GM18511 (cell line): ENCODE measurements around the gene TSC22D1.
"Not testable (repeated sequence)": the region's sequence is repeated elsewhere in the genome, so short reads cannot be mapped to it uniquely, and the experiment has no call there.

Experiments
- ATAC-seq: cut with Tn5 transposase; IDR thresholded peaks from one replicate; pipeline ENCODE4 v1.9.1; 2021; ENCODE audit warnings: mild to moderate bottlenecking, moderate library complexity; ENCODE audit not compliant: unreplicated experiment

Gene TSC22D1

DNA sequence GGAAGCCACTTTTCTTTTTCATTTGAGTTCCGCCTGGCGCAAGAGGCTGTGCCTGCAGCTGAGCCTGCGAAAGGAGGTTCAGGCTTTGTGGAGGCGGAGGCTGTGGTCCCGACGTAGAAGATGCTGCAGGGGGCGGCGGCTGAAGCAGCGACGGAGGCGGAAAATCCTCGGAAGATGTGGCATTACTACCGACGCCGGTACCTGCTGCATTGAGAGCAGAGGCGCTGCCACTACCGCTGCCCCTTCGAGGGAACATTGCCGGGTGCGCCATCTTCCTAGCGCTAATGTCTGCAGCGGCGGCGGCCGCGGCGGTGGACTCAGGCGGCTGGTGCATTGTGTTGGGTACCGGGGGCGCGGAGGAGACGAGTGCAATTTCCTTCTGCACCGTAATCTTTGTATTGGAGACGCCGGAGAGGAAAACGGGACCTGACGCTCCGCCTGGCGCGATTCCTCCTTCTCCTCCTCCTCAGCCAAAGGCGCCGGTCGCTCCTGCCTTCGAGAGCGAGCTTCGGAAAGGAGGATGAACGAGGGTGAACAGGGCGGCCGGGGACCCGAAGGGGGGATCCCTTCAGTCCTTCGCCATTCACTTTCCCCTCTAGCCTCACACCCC is at the start of gene TSC22D1:
Gene TSC22D1 (minus strand): TSS at position 590 of the 610 bp plus-strand sequence. CDS start 256 bp downstream, at position 334.
- ATAC-seq, result peak; percentile 1

DNA sequence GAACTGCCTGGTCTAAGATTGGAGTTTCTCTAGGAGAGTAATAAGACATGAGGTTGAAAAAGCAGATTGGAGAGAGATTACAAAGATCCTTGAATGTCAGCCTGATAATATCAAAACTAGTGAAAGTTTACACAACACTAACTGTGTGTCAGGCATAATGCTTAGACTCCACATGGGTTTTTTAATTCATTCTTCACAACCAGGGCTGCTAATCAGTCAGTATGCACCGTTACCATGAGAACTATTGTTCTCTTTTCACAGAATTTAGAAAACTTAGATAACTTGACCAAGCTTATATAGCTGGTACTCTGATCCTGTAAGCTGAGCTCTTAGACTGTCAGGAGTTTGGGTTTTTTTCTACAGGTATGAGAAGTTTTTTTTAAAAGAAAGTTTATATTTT is 46.6 kb upstream of the TSC22D1 start:
- no peak for ATAC-seq

DNA sequence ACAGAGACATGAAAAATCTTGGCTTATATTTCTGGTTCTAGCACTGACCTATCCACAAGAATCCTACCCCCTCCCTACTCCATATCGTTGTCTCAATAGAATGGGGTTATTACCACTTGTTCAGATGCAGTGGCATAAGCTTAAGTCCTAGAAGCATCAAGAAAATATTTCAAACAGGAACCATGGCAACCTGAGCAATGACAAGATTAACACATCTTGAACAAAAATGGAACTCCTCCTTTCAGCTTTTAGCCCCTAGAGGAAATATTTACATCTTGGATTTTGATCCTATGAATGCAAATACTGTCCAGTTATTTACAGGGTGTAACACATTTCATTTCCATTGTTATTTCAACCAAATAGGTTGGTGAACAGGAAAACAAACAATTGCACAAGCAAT is 46.1 kb upstream of the TSC22D1 start:
- no peak for ATAC-seq

DNA sequence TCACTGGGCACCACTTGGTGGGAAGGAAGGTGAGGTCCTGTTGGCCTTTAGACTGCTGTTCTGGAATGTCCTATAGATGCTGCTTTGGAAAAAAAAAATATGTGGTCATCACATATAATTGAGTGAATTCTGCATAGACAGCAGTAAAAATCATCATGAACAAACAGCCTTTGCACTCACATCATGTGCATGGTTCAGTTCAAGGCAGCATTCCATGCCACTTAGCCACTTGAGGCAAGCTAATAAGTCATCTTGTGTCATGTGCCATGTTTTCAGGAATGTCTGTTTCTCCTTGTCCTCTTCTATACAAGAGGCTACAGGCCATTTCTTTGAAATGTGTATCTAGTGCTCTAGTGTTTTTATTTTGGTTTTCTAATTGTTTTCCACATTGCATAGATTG is 43.9 kb upstream of the TSC22D1 start:
- ATAC-seq, result no peak

DNA sequence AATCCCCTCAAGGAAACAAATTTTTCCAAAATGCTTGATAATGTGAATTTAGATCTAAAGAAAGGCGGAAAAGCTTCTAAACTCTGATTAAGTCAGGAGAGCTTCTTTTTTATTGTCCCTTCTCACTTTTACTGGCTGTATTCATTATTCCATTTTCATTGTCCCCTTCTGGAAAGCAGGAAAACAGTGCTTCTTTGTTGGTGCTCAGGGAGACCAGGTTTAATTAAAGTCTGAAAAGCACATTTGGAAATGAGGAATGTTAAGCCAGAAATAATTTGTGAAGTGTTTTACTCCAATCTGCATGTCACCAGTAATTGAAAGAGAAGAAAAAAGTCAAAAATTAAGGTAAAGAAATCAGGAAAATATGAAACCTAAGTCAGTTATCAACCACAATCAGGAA is 43.5 kb upstream of the TSC22D1 start:
- no peak for ATAC-seq

DNA sequence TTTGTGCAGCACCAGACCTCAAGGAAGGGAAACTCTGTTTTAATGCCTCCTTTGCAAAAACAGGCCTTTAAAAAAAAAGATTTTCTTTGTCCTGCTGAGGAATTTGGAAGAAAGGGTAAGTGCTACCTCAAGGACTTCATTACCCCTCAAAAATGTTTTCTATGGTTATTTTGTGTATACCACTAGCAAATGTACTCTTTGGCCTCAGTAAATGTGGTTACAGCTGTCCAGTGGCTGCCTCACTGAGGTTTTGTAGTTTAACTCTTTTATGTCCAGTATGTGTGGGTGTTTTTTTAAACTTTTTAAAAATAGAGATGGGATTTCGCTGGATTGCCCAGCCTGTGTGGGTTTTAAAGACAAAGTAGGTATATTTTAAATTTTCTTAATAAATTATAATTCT is 42.2 kb upstream of the TSC22D1 start:
- ATAC-seq, result no peak

DNA sequence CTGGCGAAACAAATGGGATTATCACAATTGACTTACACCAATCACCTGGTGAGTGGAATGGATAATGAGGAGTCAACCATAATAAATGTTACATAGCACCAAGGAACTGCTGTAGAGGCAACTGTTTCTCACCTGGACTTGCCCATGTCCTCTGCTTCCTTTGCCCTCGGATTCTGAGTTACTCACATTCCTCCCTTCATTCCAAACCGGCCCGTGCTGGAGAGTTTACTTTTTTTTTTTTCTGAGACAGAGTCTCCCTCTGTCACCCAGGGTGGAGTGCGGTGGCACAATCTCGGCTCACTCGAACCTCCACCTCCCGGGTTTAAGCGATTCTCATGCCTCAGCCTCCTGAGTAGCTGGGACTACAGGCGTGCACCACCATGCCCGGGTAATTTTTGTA is 41.5 kb upstream of the TSC22D1 start:
- ATAC-seq, result no peak

DNA sequence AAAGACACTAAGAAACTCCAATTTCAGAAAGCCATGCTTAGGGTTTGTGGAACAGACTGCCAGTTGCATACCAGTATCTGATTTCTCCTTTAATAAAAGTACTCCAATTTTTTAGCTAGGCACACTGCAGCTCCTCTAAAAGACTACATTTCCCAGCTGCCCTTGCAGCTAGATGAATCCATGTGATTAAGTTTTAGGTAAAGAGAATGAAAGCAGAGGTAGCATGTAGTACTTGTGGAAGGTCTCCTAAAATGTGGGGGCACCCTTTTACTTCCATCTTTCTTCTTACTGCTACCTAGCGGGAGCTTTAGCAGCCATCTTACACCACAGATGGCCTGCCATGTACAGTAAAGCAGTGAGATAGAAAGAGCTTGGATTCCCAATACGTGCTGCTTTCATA is 33.0 kb upstream of the TSC22D1 start:
- no peak for ATAC-seq

DNA sequence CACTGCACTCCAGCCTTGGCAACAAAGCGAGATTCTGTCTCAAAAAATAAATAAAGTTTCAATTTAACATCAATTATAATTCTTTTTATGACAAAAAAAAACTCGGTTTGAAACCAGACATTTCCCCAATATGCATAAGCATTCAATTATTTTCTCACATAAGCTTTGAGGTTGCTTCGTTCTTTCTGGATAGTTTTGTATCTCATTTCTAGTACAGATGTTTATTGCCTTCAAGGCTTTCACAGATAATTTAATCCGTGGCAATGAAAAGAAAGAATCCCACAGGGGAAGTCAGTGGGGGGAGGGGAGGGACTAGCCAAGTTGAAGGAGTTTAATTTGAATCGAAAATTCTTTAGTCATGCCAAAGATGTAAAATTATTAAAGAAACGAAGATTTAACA is 29.6 kb upstream of the TSC22D1 start:
- ATAC-seq, result no peak

DNA sequence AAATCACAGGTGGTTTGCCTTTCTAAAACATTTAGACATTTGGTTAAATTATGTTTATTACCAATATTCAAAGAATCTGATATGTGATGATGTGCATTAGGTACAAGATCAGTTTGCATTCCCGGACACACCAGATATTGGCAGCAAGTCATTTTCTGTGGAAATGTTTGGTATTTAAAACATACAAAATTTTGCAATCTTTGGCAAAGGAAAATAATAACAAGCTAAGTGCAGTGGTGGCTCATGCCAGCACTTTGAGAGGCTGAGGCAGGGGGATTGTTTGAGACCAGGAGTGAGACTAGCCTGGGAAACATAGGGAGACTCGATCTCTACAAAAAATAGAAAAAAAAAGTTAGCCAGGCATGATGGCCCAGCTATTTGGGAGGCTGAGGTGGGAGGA is 29.1 kb upstream of the TSC22D1 start:
- ATAC-seq, result no peak

DNA sequence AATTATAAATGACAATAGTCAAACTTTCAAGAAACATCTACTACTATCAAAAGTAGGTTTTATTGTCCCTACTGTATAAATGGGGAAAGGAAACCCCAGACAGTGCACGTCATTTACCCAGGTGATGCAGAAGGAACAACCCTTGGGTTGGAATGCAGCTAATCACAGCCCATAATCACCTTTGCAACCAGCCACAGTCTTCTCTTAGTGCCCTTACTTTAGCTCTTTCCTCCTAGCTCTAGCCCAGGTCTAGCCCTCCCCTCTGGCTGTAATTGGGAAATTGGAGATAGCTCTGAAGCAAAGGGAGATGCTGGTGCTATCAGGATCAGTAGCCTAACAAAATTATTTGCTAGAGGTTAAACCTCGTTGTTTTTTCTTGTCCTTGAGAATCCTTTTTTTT is 25.5 kb upstream of the TSC22D1 start:
- no peak for ATAC-seq

DNA sequence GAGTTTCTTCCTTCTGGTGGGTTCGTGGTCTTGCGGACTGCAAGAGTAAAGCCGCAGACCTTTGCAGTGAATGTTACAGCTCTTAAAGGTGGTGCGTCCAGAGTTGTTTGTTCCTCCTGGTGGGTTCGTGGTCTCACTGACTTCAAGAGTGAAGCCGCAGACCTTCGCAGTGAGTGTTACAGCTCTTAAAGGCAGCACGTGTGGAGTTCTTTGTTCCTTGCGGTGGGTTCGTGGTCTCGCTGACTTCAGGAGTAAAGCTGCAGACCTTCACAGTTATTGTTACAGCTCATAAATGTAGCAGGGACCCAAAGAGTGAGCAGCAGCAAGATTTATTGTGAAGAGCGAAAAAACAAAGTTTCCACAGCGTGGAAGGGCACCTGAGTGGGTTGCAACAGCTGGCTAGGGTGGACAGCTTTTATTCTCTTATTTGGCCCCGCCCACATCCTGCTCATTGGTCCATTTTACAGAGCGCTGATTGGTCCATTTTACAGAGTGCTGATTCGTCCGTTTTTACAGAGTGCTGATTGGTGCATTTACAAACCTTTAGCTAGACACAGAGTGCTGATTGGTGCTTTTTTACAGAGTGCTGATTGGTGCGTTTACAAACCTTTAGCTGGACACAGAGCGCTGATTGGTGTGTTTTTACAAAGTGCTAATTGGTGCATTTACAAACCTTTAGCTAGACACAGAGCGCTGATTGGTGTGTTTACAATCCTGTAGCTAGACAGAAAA is 17.9 kb upstream of the TSC22D1 start:
- not testable (repeated sequence) for ATAC-seq

DNA sequence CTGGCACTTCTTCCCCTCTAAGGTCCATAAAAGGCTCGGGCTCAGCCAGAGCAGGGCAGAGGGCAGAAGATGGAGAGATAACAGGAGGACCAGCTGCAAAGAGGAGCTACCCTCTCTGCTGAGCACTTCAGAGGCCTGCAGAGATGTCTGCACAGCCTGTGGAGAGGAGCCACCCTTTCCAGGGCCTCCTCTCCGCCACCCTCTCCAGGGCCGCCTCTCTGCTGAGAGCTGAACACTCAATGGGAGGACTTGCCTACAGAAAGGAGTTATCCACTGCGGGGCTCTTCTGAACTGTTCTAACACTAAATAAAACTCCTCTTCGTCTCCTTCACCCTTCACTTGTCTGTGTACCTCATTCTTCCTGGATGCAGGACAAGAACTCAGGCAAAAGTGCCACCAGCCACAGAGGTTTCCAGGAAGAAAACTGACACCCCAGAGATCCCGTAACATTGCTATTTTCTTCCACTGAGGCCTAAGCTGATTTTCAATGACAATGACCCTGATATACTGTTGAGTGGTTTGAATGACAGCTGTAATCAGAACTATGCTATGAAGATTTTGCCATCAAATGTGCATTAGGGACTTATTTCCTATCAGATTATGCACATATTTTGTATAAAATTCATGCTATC is 16.2 kb upstream of the TSC22D1 start:
- no peak for ATAC-seq

DNA sequence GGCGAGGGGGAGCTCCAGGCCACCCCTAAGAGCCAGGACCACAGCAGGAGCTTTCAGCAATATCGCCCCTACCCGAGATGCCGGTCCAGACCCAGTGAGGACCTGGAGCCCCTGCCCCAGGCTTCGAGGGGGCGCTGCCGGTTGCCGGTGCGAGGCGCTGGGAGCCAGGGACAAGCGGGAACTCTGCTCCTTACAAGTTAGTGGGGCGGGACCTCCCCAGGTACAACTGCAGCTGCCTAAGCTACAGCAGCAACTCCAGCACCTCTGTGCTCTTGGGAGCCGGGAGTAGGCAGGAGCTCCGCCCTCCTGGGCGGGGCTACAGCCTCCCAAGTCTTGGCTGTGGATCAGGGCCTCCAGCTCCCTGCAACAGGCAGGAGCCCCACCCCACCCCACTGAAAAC is 15.2 kb upstream of the TSC22D1 start:
- no peak for ATAC-seq

DNA sequence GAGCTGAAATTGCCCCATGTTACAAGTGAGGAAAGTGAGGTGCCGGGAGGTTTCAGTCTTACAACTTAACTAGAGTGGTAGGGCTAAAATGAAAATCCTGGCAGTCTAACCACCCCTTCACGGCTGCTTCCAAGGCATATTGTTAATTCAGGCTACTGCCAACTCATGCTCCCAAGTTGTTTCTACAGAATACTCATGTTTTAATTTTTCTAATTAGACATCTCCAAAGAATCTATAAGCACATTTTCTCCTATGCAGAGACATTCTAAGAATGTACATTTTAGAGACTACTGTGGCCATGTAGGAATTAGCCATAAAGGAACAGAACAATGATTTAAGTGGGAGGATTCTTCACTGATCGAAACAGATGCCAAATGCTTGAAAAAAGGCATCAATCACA is 7.0 kb upstream of the TSC22D1 start:
- no peak for ATAC-seq

DNA sequence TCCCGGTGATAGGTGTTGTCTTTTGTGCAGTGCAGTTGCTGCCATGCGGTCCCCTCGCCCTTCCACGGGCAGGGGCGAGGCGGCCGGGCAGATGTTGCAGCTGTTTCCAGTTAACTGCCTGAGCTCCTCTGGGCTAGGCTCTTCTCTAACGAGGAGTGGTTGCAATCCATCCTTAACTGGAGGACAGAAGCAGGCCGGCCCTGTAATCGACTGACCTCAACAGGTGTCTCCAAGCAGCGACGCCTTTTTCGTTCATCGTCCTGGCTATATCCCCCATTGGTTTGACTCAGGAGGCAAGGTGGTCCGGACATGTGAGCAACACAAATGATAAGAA is 1.9 kb upstream of the TSC22D1 start:
- ATAC-seq, result no peak

DNA sequence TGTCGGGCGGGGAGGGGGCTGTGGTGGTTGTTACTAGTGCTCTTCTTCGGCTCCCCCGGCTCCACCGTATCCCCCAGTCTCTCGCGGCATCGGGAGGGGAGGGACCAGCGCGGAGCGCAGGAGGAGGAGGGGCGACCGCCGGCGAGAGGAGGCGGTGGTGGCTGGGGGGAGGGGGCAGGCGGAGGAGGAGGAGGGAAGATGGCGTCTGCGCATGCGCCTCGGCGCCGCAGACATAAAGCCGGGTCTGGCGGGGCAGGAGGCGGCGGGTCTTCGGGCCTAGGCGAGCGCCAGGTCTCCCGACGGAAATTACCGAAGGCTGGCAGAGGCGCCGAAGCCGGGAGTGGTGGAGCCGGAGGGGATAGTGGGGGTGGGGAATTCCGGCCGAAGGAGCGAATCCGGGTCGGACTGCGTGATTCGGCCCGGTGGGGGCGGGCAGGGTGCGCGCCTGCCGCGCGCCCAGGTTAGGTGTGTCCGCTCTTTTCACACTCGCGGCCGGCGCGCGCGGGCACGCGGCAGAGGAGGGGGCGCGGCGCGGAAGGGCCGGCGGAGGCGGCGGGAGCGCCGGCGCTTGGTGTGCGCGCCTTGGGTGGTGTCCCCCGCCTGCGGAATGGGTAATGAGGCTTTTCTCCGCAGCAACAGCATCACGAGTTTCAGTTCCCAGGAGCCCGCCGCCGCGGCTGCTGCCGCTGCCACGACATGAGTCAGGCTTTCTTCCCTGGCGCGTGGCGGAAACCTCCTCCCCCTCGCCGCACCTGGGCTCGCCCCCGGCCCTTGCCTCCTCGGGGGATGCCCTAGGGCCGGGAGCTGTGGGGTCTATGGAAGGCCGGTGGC is 1.3 kb upstream of the TSC22D1 start:
- ATAC-seq, result peak; percentile 63

DNA sequence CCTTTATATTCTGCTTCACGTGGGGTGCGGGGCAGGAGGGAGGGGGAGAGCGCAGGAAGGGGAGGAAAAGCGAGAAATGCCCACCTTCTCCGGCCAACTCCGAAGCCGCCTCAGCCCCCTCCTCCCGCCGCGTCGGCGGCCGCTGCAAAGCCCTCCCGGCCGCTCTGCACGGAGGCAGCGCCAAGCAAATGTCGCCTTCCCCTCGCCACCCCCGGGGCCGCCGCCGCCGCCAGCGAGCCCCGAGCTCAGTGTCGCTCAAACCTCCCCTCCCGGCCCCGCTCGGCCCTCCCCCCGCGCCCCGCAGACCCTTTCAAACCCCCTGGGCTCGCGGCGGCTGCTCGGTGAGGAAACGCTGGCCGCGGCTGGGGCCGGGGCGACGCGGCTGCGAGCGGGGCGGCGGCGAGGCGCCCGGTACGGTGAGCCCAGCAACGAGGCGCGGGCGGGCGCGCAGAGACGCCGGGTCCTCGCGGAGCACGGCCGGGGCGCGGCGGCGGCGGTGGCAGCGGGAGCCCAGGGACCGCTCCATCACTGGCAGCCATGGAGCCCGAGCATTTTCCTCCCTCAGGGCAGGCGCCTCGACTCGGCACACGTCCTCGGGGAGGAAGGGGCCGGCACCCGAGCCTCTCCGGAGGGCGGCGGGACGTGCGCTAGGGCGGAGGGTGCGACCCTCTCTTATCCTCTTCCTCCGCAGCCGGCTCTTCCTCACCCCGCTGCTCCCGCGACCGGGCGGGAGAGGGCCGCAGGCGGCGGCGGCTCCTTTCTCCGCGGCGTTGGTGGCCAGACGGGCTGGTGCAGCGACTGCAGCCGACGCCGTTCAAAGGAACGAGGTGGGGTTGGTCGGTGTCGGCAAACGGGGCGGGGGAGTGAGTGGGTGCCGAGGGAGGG is 463 bp upstream of the TSC22D1 start:
- ATAC-seq, result peak; percentile 31

DNA sequence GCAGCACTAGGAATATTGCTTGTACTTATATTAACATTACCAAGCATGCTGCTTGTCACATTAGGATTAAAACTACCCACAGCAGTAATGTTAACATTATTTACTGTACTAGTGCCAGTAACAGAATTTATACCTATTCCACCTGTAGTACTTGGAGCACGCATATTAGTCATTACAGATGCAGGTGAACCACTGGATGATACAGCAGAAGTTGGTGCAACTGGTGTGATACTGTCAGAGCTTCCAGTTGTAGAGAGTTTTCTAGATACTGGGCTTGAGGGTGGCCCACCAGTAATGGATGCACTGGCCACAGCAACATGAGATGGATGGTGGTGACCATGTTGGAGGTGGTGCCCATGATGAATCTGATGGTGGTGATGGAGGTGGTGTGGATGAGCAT is 1.1 kb downstream of the TSC22D1 start:
- ATAC-seq, result no peak

DNA sequence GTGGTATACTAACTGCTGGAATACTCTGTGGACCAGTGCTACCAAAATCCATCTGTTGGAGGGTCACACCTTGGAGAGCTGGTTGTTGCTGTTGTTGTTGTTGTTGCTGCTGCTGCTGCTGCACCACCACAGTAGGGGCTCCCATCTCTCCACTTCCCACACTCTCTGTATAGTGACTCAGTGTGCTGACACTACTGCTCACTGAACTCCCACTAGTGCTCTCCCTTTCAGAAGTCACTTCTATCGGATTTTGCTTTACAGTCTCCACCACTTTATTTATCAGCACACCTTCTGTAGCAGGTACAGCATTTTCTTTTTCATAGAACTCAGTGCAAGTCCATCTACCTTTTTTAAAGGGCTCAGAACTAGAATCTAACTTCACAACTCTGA is 1.7 kb downstream of the TSC22D1 start:
- ATAC-seq, result no peak
